Stimulated activated CD8-positive, alpha-beta memory T cell treated with anti-CD3 and anti-CD28 coated beads, Interleukin-2, amount 100 ng/mL, for 1 hour (primary cell): ENCODE measurements around the gene PIK3CA.
A peak's percentile ranks its signal among the peaks of the same experiment; 100 is the strongest.
"Not testable (repeated sequence)": the region's sequence is repeated elsewhere in the genome, so short reads cannot be mapped to it uniquely, and the experiment has no call there.

Experiments
- DNase-seq, 2 donors: peaks; one replicate each; pipeline ENCODE4 v3.0.0-alpha.2; 2020; ENCODE audit warnings: low read depth in 2 of 2

The PIK3CA gene

GRCh38 chr3:179147873-179148615 is at the start of gene PIK3CA:
TSS of gene PIK3CA (plus strand) at chr3:179148357. CDS start at chr3:179198826, 50,469 bp downstream.
- peak; percentile 85 to 90 for DNase-seq

DNA sequence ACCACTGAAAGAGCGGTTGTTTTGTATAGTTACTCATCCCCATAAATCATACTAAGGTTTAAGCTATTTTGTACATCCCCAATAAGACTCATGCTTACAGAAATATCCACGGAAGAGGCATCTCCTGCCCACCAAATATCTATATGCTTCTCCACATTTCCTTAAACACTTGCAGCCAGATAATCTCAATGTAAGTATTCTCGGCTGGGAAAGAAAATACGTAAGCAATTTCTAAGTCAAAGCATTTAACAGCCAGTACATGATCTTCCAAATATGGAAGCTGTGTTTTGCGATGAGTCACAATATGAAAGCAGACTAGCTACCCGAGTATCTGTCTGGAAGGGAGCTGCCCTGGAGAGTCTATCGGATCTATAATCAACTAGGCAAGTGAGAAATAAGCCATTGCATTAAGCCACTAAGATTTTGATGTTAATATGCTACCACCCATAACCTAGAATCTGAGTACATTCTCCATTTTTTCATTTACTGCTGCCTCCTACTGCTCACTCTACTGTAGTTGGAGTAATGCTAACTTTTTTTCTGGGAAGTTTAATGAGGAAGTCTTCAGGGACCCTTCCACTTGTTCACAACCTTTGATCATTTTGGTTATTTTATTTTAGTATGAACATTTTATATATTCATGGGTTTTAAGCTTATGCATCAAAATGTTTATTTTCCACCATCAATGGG is 49.6 kb upstream of the PIK3CA start:
- no peak for DNase-seq

- no peak for DNase-seq
These were observed 47.5 kb upstream of the PIK3CA start for GRCh38 chr3:179100652-179101051.

DNA sequence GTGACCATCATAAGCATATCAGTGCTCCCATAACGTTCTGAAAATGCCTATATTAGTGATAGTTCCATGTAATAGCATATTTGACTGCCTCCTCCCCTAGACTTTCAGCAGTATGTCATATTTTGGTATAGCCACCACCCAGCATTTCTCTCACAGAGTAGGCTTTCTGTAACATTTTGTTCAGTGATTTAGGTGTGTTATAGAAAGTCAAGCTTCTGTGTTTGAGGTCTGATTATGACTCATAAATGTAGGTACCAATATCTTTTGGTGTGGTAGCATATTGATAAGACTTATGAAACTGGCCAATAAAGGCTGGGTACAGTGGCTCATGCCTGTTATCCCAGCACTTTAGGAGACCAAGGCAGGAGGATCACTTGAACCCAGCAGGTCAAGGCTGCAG is 42.3 kb upstream of the PIK3CA start:
- no peak for DNase-seq

DNA sequence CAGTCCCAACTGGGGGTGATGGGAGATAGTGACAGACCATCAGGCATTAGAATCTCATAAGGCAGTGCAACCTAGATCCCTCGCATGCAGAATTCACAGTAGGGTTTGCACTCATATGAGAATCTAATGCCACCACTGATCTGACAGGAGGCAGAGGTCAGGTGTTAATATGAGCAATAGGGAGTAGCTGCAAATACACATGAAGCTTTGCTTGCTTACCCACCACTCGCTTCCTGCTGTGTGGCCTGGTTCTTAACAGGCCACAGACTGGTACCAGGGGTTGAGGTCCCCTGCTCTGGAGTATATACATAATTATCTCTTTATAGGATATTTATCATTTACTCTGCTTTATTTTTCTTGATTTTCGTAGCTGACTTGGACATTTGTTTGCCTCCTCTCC is 40.5 kb upstream of the PIK3CA start:
- no peak for DNase-seq

DNA sequence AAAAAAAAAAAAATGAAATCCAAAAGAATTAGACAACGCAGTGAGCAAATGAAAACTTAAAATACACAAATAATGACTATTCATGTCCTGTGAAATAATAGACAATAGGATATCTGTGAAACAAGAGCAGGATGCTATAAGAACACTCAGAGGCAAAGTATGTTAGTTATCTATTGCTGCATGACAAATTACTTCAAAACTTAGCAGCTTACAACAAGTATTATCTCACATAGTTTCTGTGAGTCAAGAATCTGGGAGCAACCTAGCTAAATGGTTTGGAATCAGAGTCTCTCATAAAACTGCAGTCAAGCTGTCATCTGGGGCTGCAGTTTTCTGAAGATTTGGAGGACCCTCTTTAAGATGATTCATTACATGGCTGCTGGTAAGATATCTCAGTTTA is 40.1 kb upstream of the PIK3CA start:
- DNase-seq: no peak

DNA sequence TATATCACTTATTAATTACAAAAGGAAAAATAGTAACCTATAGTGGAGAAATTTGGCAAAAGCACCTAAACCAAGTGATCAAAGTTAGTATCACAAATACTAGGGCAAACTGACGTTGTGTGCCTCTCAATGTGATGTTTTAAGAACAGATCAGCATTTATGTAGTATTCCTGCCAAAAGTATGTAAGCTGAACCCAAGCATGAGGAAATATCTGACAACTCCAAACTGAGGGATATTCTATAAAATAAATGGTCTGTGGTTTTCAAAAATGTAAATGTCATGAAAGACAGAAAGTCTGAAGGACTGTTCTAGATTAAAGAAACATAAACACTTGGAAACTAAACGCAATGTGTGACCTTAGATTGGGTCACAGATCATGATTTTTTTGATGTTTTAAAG is 34.3 kb upstream of the PIK3CA start:
- DNase-seq: no peak

- DNase-seq: not testable (repeated sequence)
These were observed 32.7 kb upstream of the PIK3CA start for GRCh38 chr3:179115444-179115843.

DNA sequence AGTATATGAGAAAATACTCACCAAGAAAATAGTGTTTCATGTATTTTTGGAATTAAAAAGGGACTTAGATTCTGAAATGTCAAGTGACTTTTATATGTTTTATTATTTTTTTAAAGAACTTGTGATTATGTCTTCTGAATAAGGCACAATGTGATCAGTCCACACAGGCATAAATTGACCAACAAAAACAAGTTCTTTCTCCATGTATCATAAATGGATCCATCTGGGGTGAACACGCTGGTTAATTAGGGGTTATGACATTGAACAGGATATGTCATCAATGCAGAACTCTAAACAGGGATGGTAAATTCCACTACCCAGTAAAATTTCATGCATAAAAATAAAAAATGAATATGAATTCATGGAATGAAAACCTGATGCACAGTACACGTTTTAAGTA is 31.3 kb upstream of the PIK3CA start:
- DNase-seq: no peak

GRCh38 chr3:179132191-179132890 is 15.8 kb upstream of the PIK3CA start:
- DNase-seq: not testable (repeated sequence)

- no peak for DNase-seq
These were observed 14.6 kb upstream of the PIK3CA start for GRCh38 chr3:179133575-179133974.

DNA sequence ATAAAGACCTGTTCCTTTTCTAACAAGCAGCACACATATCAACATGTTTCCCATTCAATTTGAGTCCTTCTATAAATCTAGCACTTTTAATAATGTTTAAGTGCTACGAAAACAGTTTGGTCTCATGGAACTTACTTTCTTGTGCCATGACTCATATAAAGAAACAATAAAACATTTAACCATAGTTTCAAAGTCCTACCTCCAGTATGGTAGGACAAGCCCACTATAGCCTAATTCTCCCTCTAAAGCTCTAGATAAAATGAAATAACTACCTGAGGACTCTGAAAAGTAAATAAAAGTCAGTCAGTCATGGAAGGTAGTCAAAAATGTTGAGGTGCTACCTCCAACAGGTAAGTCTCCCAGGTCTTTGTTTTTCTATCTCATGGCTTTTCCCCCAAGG is 12.0 kb upstream of the PIK3CA start:
- DNase-seq: no peak

DNA sequence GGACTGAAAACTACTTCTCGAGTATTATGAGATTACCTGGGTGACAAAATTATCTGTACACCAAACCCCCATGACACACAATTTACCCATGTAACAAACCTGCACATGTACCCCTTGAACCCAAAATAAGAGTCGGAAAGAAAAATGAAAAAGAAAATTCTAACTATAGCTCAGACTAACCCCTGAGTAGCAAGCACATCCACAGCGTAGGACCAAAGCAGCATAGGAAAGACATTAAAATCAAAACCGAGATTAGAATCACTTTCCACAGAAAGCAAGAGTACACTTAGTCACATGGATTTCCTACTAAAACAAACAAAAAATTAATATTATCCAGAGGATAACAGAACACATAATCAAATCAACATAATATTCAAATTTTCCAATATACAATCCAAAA is 6.3 kb upstream of the PIK3CA start:
- DNase-seq: no peak

DNA sequence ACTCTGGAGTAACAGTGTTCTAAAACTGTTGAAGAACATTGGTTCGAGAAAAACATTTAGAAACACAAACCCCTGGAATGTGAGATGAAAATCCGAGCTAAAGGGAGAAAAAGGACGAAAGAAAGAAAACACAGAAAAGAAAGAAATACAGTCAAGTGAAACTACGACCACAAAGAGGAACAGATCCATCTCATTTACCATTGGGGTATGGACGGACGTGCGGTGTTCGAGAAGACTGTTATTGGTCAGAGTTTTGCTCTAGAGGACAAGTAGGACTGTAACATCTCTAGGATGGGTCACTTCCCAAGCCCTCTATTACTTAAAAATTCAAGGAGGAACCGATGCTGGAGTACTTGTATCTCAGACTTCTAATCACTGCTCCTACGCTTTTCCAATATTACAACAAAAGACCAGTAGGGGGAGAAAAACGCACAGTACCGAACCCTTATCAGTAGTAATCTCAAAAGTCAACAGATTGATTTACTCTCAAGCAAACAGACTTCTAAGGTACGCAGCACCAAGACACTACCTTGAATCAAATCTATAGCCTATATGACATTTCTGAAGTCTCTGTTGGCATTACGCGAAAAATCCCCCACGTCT is 1.1 kb upstream of the PIK3CA start:
- no peak for DNase-seq

GRCh38 chr3:179147514-179147872 is 664 bp upstream of the PIK3CA start:
- peak in 1 of 2 donors; percentile 47 for DNase-seq

- DNase-seq: peak; percentile 31
These were observed 654 bp downstream of the PIK3CA start for GRCh38 chr3:179148616-179149405.

DNA sequence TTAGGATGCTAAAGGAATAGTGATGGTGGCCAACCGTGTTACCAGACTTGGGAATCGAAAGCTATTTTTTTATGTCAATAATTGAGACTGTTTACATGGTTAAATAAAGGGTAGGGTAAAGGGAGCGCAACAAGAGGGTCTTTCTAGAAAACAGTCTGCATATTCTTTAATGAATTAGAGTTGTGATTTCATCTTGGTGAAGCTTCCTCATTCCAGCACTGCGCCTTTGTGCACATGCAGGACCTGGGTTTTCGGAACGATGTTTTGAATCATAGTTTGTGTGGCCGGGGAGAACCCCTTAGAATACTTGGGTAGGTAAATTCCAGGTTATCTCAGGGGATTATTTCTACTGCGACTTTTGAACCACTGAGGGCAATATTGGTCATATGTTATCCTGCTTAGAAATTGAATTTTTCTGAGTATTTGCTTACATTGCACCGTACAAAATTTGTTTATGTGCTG is 1.3 kb downstream of the PIK3CA start:
- peak in 1 of 2 donors; percentile 5 for DNase-seq

GRCh38 chr3:179149951-179150350 is 1.8 kb downstream of the PIK3CA start:
- DNase-seq: no peak

DNA sequence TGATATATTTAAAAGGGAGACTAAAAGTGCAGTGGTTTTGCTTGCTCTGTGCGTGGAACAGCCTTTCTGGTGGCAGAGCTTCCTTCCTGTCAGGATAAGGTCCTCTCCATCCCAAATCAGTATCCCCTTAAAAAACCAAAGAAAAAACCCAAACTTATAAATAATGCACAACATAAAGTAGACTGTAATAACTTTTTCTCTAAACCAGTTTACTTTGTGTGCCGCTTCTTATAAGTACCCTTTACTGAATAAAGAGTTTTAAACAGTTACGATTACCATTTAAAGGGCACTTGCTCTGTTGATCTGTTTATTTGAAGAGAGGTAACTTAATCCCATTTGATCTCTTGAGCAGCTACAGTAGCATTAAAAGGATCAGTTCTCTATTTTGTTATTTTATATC is 2.5 kb downstream of the PIK3CA start:
- DNase-seq: no peak

- no peak for DNase-seq
These were observed 3.3 kb downstream of the PIK3CA start for GRCh38 chr3:179151474-179151873.

DNA sequence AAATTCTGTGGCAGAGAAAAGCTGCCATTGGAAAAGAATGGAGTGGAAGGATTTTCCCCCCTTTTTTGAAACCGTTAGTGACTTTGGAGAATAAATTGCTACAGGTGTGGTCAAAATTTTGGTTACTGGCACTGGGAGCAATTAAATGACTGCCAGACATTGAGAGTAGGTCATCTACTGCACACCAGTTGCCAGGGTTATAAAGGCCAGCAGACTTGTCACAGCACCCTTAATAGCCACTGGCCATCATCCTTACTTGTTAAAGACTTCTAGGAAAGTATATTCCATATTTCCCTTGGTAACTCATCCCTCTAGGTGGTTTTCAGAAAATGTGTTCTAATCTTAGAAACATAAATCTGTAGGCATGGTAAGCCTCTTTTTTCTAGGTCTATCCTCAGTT is 8.0 kb downstream of the PIK3CA start:
- DNase-seq: no peak

- DNase-seq: no peak
These were observed 8.6 kb downstream of the PIK3CA start for GRCh38 chr3:179156775-179157174.
